Mesendoderm (in vitro differentiated cells): Measurements from ENCODE around the gene MMP28.

ENCODE experiments used
- DNase-seq: peaks from one replicate; pipeline ENCODE4 v3.0.0; 2013
- H2AK5ac ChIP-seq: 2 replicates; pipeline ENCODE4 v1.6.1; 2013; ENCODE audit warnings: low read length, inconsistent platforms
- H2BK120ac ChIP-seq: 2 replicates; pipeline ENCODE4 v1.6.1; 2013; ENCODE audit warnings: low read depth, mild to moderate bottlenecking, low read length, moderate library complexity, mixed read lengths
- H2BK15ac ChIP-seq: replicated peaks from 2 replicates; pipeline ENCODE4 v1.6.1; 2013; ENCODE audit warnings: low read depth, mild to moderate bottlenecking, moderate library complexity
- H2BK5ac ChIP-seq: 2 replicates; pipeline ENCODE4 v1.6.1; 2013; ENCODE audit warnings: low read length, inconsistent platforms
- H3K18ac ChIP-seq: 2 replicates; pipeline ENCODE4 v1.6.1; 2013; ENCODE audit warnings: mild to moderate bottlenecking, low read length, mixed read lengths
- H3K23ac ChIP-seq: one replicate; pipeline ENCODE4 v1.6.1; 2013; ENCODE audit warnings: low read length
- H3K27ac ChIP-seq: 2 replicates; pipeline ENCODE4 v1.5.1; 2013; ENCODE audit warnings: low read depth, mild to moderate bottlenecking, inconsistent platforms, low read length, moderate library complexity
- H3K27me3 ChIP-seq: 2 replicates; pipeline ENCODE4 v1.6.1; 2013; ENCODE audit warnings: low read length, control low read depth, mild to moderate bottlenecking, inconsistent platforms; ENCODE audit not compliant: insufficient read depth, poor library complexity
- H3K36me3 ChIP-seq: 2 replicates; pipeline ENCODE4 v1.6.1; 2013; ENCODE audit warnings: low read length, inconsistent platforms; ENCODE audit not compliant: control insufficient read depth, insufficient read depth
- H3K4ac ChIP-seq: one replicate; pipeline ENCODE4 v1.6.1; 2013; ENCODE audit warnings: low read depth, mild to moderate bottlenecking, low read length, moderate library complexity
- H3K4me1 ChIP-seq: 2 replicates; pipeline ENCODE4 v1.6.1; 2013; ENCODE audit warnings: low read depth, low read length, inconsistent platforms; ENCODE audit not compliant: control insufficient read depth
- H3K4me2 ChIP-seq: 2 replicates; pipeline ENCODE4 v1.6.1; 2013; ENCODE audit warnings: low read length
- H3K4me3 ChIP-seq: 2 replicates; pipeline ENCODE4 v1.5.1; 2013; ENCODE audit warnings: mild to moderate bottlenecking, low read length
- H3K56ac ChIP-seq: one replicate; pipeline ENCODE4 v1.6.1; 2013; ENCODE audit warnings: low read length
- H3K79me1 ChIP-seq: 2 replicates; pipeline ENCODE4 v1.6.1; 2013; ENCODE audit warnings: low read length, inconsistent platforms
- H3K79me2 ChIP-seq: 2 replicates; pipeline ENCODE4 v1.6.1; 2013; ENCODE audit warnings: mild to moderate bottlenecking, low read length; ENCODE audit not compliant: control insufficient read depth, insufficient read depth
- H3K9ac ChIP-seq: 2 replicates; pipeline ENCODE4 v1.6.1; 2013; ENCODE audit warnings: low read length, inconsistent platforms
- H4K5ac ChIP-seq: one replicate; pipeline ENCODE4 v1.6.1; 2013; ENCODE audit warnings: low read length
- H4K8ac ChIP-seq: one replicate; pipeline ENCODE4 v1.6.1; 2013; ENCODE audit warnings: low read depth, mild to moderate bottlenecking, control low read depth, low read length, moderate library complexity
- WGBS: extraction: QIAGEN DNeasy Blood & Tissue Kit; methylation state at CpG from one replicate; pipeline ENCODE4 v1.1.7; 2013; ENCODE audit warnings: low lambda C conversion rate, missing lambda C conversion rate; ENCODE audit not compliant: insufficient coverage; ENCODE audit errors: extremely low coverage; 5-methylcytosine and 5-hydroxymethylcytosine counted together

MMP28 gene

DNA sequence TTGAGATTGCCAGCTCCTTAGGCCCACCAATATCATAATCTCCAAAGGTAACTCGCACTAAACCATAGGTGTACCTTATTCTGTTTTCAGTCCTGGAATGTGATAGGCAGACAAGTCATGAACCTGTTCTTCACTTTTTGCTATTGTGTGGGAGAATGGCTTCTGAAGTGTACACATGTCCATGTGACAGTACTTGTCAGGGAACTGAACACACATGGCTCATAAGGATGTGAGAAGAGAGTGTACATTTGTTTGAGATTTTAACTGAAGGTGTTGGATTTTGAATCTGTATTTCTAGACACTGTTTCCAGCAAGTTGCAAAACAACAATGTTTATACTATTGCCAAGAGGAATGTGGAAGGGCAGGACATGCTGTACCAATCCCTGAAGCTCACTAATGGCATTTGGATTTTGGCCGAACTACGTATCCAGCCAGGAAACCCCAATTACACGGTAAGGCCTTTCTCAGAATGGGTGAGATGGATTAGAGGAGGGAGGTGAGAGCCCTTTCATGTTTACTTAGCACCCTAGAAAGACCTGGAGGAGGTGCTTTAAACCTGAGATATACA is 78.5 kb downstream of the MMP28 start:
- Histone ChIP-seq H3K27ac (no peak overlapping the region), H3K56ac (no peak overlapping the region), H3K9ac (no peak overlapping the region), H3K4me3 (no peak overlapping the region), H2BK120ac (no peak overlapping the region), H3K79me2 (no peaks in the 10 kb centered on the region), H4K5ac (no peak overlapping the region), H3K23ac (no peak overlapping the region), H3K18ac (no peak overlapping the region), H3K4me1 (peaks cover 2% of the 10 kb centered on the region), H3K79me1 (no peaks in the 10 kb centered on the region), H4K8ac (no peak overlapping the region), H3K4ac (no peak overlapping the region), H3K36me3 (peaks cover 4% of the 10 kb centered on the region), H2BK5ac (no peak overlapping the region), H2AK5ac (no peak overlapping the region), H3K4me2 (no peak overlapping the region), H3K27me3 (no peaks in the 10 kb centered on the region), H2BK15ac (no peak overlapping the region)
- DNase-seq, result no peak
- no CpG with 5 or more reads among the region's 4 CpGs for WGBS

DNA sequence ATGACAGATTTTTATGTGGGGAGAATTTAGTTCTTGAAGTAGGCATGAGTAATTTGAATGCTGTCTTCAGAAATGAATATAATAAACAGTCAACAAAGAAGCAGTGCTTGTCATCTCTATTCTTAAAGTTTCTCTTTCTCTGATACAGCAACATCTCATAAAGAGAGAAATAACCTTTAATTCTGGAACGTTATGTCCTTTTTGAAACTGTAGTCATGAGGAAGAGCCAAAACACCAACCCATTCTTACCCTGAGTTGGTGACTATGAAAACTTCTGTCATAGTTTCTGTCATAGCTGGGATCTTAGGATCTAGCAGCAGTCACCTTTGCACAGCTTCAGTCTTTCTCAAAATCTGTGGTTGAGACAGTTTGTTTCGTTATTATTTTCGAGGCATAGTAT is 79.3 kb downstream of the MMP28 start:
- H3K4me3 ChIP-seq, result no peak overlapping the region
- H2BK120ac ChIP-seq, result no peak overlapping the region
- no peak overlapping the region for H4K5ac ChIP-seq
- H3K27ac ChIP-seq, result no peak overlapping the region
- H3K56ac ChIP-seq, result no peak overlapping the region
- no peak overlapping the region for H4K8ac ChIP-seq
- no peak overlapping the region for H3K4ac ChIP-seq
- no peak overlapping the region for H2BK5ac ChIP-seq
- H3K36me3 ChIP-seq, result peaks cover 4% of the 10 kb centered on the region
- no peaks in the 10 kb centered on the region for H3K79me1 ChIP-seq
- H3K9ac ChIP-seq, result no peak overlapping the region
- H3K4me1 ChIP-seq, result peaks cover 2% of the 10 kb centered on the region
- WGBS, result no CpG with 5 or more reads among the region's 3 CpGs
- no peak overlapping the region for H2AK5ac ChIP-seq
- no peak overlapping the region for H3K4me2 ChIP-seq
- H3K79me2 ChIP-seq, result no peaks in the 10 kb centered on the region
- H3K18ac ChIP-seq, result no peak overlapping the region
- no peak overlapping the region for H2BK15ac ChIP-seq
- no peak for DNase-seq
- no peak overlapping the region for H3K23ac ChIP-seq
- no peaks in the 10 kb centered on the region for H3K27me3 ChIP-seq
